Measurements from ENCODE around the gene GPER1. TPM values are rescaled to one million over a fixed set of nuclear protein-coding genes. Genes with fewer than 3 reads are reported as not detected.

The GPER1 gene
- total and polyA plus RNA-seq, 4 donors = 2.9 to 23.1 (median 7.4) TPM

DNA sequence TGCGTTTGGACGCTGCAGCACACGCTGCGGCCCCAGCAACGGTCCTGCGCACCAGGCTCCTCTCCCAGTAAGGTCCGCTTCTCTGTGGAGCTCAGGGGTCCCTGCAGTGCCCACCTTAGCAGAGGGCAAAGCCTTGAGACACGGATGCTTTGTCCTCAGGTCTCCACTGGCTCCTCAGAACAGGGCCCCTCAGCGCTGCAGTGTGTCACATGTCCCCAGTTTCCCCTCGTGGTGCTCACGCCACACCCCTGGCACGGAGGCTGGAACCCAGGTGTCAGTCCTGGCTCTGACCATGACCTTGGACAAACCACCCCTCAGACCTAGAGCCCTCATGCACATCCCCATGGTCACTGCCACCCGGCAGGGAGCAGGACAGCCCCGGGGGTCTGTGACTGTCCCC, 19.9 kb upstream of the GPER1 start:
- TF ChIP-seq RXRA (IDR thresholded peaks at IDR 0.05) (no peak), JUND (IDR thresholded peaks at IDR 0.05) (no peak), ATF3 (IDR thresholded peaks at IDR 0.05) (no peak), FOXA1 (IDR thresholded peaks at IDR 0.05) (no peak), SP1 (IDR thresholded peaks at IDR 0.05) (no peak), NR2F2 (IDR thresholded peaks at IDR 0.05) (no peak)
- TF ChIP-seq, protein P1, sequence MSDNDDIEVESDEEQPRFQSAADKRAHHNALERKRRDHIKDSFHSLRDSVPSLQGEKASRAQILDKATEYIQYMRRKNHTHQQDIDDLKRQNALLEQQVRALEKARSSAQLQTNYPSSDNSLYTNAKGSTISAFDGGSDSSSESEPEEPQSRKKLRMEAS (IDR thresholded peaks at IDR 0.05) = no peak
- TF ChIP-seq, protein P2, sequence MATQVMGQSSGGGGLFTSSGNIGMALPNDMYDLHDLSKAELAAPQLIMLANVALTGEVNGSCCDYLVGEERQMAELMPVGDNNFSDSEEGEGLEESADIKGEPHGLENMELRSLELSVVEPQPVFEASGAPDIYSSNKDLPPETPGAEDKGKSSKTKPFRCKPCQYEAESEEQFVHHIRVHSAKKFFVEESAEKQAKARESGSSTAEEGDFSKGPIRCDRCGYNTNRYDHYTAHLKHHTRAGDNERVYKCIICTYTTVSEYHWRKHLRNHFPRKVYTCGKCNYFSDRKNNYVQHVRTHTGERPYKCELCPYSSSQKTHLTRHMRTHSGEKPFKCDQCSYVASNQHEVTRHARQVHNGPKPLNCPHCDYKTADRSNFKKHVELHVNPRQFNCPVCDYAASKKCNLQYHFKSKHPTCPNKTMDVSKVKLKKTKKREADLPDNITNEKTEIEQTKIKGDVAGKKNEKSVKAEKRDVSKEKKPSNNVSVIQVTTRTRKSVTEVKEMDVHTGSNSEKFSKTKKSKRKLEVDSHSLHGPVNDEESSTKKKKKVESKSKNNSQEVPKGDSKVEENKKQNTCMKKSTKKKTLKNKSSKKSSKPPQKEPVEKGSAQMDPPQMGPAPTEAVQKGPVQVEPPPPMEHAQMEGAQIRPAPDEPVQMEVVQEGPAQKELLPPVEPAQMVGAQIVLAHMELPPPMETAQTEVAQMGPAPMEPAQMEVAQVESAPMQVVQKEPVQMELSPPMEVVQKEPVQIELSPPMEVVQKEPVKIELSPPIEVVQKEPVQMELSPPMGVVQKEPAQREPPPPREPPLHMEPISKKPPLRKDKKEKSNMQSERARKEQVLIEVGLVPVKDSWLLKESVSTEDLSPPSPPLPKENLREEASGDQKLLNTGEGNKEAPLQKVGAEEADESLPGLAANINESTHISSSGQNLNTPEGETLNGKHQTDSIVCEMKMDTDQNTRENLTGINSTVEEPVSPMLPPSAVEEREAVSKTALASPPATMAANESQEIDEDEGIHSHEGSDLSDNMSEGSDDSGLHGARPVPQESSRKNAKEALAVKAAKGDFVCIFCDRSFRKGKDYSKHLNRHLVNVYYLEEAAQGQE (IDR thresholded peaks at IDR 0.05) = no peak
- WGBS = 93% methylated on average over 14 of the region's 14 CpGs
- DNase-seq (ENCODE audit: low spot score) = no peak

DNA sequence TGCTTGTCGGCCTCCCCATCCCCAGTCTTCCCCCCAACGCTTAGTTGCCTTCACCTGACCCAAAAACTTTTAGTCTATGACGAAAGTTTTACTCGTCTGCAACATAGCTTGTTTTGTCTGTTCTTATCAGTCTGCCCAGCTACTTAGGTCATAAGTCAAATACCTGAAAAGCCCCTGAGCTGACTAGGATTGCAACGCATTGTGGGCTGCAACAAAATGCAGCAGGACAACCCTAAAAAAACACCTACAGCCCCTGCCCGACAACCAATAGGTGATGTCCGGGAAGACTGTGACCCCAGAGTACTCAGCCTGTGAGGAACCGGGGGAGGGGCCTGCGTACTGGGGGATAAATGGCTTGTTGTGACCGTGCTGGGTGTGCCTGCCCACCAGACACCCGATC, 19.3 kb upstream of the GPER1 start:
- Histone ChIP-seq H3K4me3 (ENCODE audit: low read depth in 1 of 3, low read length in 3 of 3) (no peak overlapping the region), H3K4me1 (ENCODE audit: control insufficient read depth in 4 of 4, insufficient read depth in 4 of 4, low read length in 3 of 4) (peaks cover 3 to 8% (median 7%) of the 10 kb centered on the region in 4 donors), H3K9ac (ENCODE audit: low read depth in 1 of 2, low read length in 2 of 2) (no peak overlapping the region), H3K9me3 (ENCODE audit: control insufficient read depth in 4 of 4, low read length in 3 of 4) (no peaks in the 10 kb centered on the region), H3K36me3 (ENCODE audit: control insufficient read depth in 4 of 4, insufficient read depth in 3 of 4, low read depth in 1 of 4, low read length in 3 of 4) (no peaks in the 10 kb centered on the region), H3K27ac (ENCODE audit: low read depth in 1 of 2, low read length in 2 of 2) (no peak overlapping the region), H3K27me3 (ENCODE audit: control insufficient read depth in 4 of 4, insufficient read depth in 4 of 4, low read length in 3 of 4) (no peaks in the 10 kb centered on the region)
- TF ChIP-seq FOXA1 (IDR thresholded peaks at IDR 0.05) = no peak
- no peak for TF ChIP-seq ATF3 (IDR thresholded peaks at IDR 0.05)
- no peak for TF ChIP-seq ZBTB33 (IDR thresholded peaks at IDR 0.05)
- TF ChIP-seq RXRA (IDR thresholded peaks at IDR 0.05) = no peak
- no peak for TF ChIP-seq SP1 (IDR thresholded peaks at IDR 0.05)
- no peak for TF ChIP-seq JUND (IDR thresholded peaks at IDR 0.05)
- TF ChIP-seq GABPA (IDR thresholded peaks at IDR 0.05 in 1 of 2, conservative IDR thresholded peaks at IDR 0.05 in 1 of 2) = no peak
- no peak for TF ChIP-seq YY1 (IDR thresholded peaks at IDR 0.05)
- TF ChIP-seq, protein P3, sequence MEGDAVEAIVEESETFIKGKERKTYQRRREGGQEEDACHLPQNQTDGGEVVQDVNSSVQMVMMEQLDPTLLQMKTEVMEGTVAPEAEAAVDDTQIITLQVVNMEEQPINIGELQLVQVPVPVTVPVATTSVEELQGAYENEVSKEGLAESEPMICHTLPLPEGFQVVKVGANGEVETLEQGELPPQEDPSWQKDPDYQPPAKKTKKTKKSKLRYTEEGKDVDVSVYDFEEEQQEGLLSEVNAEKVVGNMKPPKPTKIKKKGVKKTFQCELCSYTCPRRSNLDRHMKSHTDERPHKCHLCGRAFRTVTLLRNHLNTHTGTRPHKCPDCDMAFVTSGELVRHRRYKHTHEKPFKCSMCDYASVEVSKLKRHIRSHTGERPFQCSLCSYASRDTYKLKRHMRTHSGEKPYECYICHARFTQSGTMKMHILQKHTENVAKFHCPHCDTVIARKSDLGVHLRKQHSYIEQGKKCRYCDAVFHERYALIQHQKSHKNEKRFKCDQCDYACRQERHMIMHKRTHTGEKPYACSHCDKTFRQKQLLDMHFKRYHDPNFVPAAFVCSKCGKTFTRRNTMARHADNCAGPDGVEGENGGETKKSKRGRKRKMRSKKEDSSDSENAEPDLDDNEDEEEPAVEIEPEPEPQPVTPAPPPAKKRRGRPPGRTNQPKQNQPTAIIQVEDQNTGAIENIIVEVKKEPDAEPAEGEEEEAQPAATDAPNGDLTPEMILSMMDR (IDR thresholded peaks at IDR 0.05; ENCODE audit: low read depth, low read length, missing input control) = no peak
- no peak for TF ChIP-seq HNF4G (IDR thresholded peaks at IDR 0.05)
- no peak for TF ChIP-seq HNF4A (conservative IDR thresholded peaks at IDR 0.05)
- TF ChIP-seq, protein P1 (IDR thresholded peaks at IDR 0.05) = no peak
- WGBS = 78% methylated on average over 11 of the region's 11 CpGs
- DNase-seq (ENCODE audit: low spot score) = no peak

More for the DNA sequence above, 19.9 kb upstream of the GPER1 start:
- Histone ChIP-seq H3K4me1 (ENCODE audit: control insufficient read depth in 4 of 4, insufficient read depth in 4 of 4, low read length in 3 of 4) (peaks cover 3 to 8% (median 7%) of the 10 kb centered on the region in 4 donors), H3K4me3 (ENCODE audit: low read depth in 1 of 3, low read length in 3 of 3) (no peak overlapping the region), H3K27me3 (ENCODE audit: control insufficient read depth in 4 of 4, insufficient read depth in 4 of 4, low read length in 3 of 4) (no peaks in the 10 kb centered on the region), H3K27ac (ENCODE audit: low read depth in 1 of 2, low read length in 2 of 2) (no peak overlapping the region), H3K9ac (ENCODE audit: low read depth in 1 of 2, low read length in 2 of 2) (no peak overlapping the region), H3K9me3 (ENCODE audit: control insufficient read depth in 4 of 4, low read length in 3 of 4) (no peaks in the 10 kb centered on the region), H3K36me3 (ENCODE audit: control insufficient read depth in 4 of 4, insufficient read depth in 3 of 4, low read depth in 1 of 4, low read length in 3 of 4) (no peaks in the 10 kb centered on the region)
